HG03045 (cell line): Measurements from ENCODE around the gene API5.
A peak's percentile ranks its signal among the peaks of the same experiment; 100 is the strongest.
"Not testable (repeated sequence)": the region's sequence is repeated elsewhere in the genome, so short reads cannot be mapped to it uniquely, and the experiment has no call there.

Source experiments
- ATAC-seq: cut with Tn5 transposase; IDR thresholded peaks from one replicate; pipeline ENCODE4 v1.9.1; 2021; ENCODE audit warnings: mild to moderate bottlenecking, moderate library complexity; ENCODE audit not compliant: unreplicated experiment

Gene API5

GRCh38 chr11:43311791-43312607 is at the start of gene API5:
Gene API5 (plus strand): TSS chr11:43311996. CDS start chr11:43312128, 132 bp downstream.
- peak; percentile 99 for ATAC-seq

DNA sequence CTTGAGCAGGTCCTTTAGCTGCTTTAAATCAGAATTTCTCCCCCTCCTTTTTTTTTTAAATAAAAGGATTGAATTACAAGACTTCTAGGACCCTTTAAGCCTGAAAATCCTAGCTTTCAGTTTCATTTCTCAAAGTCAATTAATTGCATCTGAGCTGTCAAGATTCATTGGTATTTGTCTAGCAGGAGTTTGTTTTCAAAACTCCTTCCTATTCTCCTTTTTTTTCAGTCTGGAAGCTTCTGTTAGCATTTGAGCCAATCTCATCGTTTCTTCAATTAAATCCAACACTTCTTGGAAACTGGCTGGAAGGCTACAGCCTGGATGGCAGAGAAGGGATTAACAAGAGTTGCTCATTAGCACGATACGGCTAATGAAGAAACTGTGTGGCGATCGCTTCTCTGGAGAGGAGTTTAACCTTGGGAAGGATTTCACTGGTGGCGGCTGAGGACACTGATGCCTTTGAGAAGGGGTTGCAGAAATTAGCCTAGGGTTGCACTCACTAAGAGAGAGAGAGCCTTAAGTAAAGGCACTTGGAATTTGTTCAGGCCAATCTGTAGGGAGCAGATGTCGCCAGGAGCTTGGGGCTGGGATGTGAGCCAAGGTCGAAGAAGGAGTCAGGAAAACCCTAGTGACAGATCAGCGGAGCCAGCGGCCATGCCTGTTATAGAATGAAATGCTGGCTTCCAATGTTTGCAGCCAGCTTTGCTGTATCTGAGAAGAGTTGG is 43.8 kb upstream of the API5 start:
- no peak for ATAC-seq

GRCh38 chr11:43268786-43269185 is 43.0 kb upstream of the API5 start:
- ATAC-seq: no peak

DNA sequence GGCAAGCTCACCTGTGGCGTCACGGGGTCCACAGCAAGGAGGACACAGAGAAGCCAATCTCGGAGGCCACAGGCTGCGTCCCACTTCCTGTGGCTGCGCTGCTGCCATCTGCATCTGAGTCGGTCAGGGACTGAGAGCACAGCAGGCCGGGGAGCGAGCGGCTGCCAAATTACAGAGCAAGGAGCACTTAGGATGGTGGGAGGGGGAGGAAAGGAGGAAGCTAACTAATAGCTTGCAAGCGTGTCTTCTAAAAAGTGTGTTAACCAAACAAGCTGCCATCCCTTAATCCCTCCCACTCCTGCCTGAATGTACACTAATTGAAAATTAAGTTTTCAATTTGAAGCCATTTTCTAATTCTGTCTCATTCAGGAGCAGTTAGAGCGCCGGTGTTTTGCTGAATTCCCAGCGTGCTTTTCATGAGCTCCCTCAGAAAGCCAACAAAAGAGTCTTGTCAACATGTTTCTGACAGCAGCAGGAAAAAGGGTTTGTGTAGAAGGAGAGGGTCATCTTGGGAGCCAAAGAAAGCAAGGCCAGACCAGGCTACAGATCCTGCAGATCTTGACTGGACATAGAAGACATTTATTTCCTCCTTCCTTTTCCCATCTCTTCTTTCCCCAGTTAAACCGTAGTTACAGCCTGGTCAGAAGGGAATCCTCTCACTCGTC is 42.4 kb upstream of the API5 start:
- no peak for ATAC-seq

DNA sequence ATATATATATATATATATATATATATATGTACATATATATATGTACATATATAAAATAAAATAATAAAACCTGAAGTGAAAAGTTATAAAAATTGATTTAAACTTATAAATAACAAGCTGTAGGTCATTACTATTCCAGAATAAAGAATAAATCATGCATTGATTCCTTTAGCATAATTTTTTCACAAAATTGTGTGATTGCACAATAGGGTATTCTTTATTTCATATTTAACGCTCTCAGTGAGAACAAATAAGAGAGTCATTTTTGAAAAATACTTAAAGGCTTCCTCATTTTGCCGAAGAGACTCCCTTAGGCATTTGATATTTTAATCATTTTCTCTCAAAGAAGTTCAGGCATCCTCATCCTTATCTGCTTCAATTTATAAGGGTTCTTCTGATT is 41.3 kb upstream of the API5 start:
- no peak for ATAC-seq

- ATAC-seq: no peak
Observed at GRCh38 chr11:43278193-43278956, 33.4 kb upstream of the API5 start.

DNA sequence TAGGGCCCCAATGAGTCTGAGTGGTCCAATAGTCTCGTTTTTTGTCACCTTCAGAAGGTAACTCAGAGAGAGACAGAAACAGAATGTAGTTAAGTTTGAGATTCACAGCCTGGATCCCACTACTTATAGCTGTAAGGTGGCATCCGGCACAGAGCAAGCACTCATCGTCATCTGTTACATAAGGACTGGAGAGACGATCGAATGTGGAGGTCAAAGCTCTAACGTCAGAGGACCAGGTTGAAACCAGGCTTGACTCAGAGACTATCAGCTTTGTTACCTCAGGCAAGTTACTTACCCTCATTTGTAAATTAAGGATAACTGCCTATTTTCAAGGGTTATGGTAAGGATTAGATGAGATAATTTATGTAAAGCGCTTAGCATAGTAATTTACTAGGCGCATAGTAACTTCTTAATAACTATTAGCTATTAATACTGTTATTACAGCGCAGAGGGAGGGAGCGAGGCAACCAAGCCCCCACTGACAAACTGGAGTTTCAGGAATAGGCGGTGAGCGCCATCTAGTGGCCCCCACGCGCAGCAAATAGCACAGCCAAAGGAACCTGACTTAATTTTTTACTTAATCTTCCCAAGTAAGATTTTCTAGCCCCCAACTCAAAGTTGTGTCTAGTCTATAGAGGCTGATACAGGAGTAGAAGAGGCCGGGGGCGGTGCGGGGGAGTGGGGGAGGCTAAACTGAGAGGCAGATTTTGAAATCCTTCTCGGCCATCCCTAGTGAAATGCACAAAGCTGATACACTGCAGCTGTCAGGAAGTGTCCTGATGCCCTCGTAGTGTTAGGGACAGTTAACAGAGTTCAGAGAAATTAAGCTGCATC is 29.0 kb upstream of the API5 start:
- peak; percentile 60 for ATAC-seq

DNA sequence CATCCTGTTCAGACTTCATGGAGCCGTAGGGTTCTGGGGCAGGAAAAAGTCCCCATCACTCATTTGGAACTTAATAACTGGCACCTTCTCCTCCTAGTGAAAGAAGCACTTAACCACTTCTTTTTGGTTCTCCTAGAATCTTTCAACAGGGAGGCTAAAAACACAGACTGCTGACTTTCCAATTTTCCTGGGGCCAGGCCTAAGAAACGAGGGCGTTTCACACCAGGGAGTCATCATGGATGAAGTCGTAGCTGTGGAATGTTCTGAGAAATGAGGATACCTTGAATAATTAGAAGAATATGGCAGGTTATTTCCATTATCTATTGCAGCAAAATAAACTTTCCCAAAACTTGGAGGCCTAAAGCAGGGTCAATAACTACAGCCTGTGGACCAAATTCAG is 26.0 kb upstream of the API5 start:
- no peak for ATAC-seq

GRCh38 chr11:43289368-43289767 is 22.4 kb upstream of the API5 start:
- no peak for ATAC-seq

GRCh38 chr11:43298397-43298796 is 13.4 kb upstream of the API5 start:
- ATAC-seq: no peak

- no peak for ATAC-seq
Observed at GRCh38 chr11:43315966-43316365, 4.2 kb downstream of the API5 start.

DNA sequence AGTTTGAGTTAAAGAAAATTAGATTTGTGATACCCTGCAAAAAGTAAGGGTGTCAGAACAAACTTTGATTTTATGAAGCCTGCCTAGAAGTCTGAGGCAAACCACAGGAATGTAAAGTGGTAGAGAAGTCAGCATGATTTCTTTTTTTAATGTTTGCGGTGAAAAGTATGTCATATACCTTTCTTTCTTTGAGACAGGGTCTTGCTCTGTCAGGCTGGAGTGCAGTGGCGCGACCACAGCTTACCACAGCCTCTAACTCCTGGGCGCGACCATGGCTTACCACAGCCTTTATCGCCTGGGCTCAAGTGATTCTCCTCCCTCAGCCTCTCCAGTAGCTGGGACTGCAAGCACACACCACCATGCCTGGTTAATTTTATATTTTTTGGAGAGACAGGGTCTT is 4.7 kb downstream of the API5 start:
- ATAC-seq: no peak

DNA sequence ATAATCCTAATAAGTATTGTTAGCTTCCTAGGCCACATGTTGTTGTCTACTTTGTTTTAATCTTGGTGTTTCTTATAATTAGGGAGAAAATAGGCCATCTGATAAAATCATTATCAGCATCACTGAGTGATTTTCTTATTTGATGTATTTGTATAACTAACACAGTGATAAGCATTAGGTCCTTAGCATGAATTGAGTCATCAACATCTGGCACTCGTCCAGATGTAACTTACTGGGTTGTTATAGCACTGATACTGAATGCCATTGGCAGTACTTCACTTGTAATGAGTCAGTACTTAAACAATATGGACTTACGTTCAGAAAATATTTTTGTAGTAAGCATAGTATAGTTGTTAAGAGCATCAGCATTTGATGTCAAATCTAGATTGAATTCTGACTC is 16.2 kb downstream of the API5 start:
- ATAC-seq: no peak

DNA sequence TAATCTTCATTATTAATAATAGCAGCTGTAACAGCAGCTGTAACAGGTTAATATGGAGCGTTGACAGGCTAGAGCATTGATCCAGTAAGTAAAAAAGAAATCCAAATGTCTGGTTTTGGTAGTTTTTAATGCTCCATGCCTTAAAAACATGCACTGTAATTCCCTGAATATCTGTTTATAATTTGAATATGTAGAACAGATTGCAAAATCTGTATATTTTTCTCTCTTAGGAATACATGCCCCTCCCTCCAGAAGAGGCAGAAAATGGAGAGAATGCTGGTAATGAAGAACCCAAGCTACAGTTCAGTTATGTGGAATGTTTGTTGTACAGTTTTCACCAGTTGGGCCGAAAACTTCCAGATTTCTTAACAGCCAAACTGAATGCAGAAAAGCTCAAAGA is 16.7 kb downstream of the API5 start:
- ATAC-seq: no peak

GRCh38 chr11:43341159-43341558 is 29.4 kb downstream of the API5 start:
- no peak for ATAC-seq

DNA sequence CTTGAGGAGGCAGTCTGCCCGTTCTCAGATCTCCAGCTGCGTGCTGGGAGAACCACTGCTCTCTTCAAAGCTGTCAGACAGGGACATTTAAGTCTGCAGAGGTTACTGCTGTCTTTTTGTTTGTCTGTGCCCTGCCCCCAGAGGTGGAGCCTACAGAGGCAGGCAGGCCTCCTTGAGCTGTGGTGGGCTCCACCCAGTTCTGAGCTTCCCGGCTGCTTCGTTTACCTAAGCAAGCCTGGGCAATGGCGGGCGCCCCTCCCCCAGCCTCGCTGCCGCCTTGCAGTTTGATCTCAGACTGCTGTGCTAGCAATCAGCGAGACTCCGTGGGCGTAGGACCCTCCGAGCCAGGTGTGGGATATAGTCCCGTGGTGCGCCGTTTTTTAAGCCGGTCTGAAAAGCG is 39.6 kb downstream of the API5 start:
- ATAC-seq: not testable (repeated sequence)

DNA sequence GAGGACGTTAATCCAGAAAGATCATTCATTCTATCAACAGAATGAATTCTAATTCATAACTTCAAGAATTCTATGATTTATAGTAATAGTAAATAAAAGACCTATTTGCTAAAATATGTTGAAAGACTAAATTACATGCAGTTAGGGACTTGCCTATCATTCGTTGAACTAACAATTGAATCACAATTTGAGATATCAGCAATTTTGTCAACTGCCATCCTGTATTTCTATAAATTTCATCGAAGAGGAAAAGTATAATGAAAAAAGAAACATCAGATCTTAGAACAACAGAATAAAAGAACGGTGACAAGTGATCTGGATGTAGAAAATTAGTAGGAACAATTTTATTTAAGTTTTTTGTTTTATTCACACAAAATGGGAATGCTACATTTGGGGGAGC is 42.5 kb downstream of the API5 start:
- no peak for ATAC-seq

DNA sequence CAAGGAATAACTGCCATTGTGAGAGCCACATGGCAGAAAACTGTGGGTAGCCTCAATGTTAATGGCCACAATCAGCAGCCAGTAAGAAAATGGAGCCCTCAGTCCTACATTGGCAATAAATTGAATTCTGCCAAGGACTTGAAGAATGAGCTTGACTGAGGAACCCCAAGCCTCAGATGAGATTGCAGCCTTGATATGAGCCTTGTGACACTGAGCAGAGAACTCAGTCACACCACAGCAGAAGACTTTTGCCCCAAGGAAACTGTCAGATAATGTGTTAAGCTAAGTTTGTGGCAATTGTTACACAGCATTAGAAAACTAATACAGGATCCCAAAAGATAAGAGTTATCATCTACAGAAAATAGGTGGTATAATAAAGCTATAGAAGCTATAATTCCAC is 44.5 kb downstream of the API5 start:
- ATAC-seq: no peak

GRCh38 chr11:43358279-43358800 is 46.5 kb downstream of the API5 start:
- ATAC-seq: no peak
